H9 (cell line): ENCODE measurements around the gene INPP4A. TPM values are rescaled to one million over a fixed set of nuclear protein-coding genes. Genes with fewer than 3 reads are reported as not detected.

Experiments used
- DNase-seq: peaks from one replicate; pipeline ENCODE4 v3.0.0-alpha.2; 2017
- H2AFZ ChIP-seq: one replicate; pipeline ENCODE4 v1.6.1; 2013; ENCODE audit warnings: mild to moderate bottlenecking, low read length, control low read depth, moderate library complexity
- H2AK5ac ChIP-seq: 2 replicates; pipeline ENCODE4 v1.6.1; 2013; ENCODE audit warnings: low read length, control low read depth, mixed read lengths; ENCODE audit not compliant: insufficient read length
- H2BK120ac ChIP-seq: one replicate; pipeline ENCODE4 v1.6.1; 2013; ENCODE audit warnings: low read depth, mild to moderate bottlenecking, low read length, control low read depth, inconsistent platforms; ENCODE audit not compliant: poor library complexity, severe bottlenecking
- H2BK12ac ChIP-seq: 2 replicates; pipeline ENCODE4 v1.6.1; 2013; ENCODE audit warnings: low read length, control low read depth, mixed read lengths, low read depth; ENCODE audit not compliant: insufficient read length
- H2BK15ac ChIP-seq: 2 replicates; pipeline ENCODE4 v1.6.1; 2013; ENCODE audit warnings: low read depth, low read length, control low read depth
- H2BK20ac ChIP-seq: one replicate; pipeline ENCODE4 v1.6.1; 2013; ENCODE audit warnings: low read depth, mild to moderate bottlenecking, low read length, control low read depth, inconsistent platforms; ENCODE audit not compliant: poor library complexity, severe bottlenecking
- H2BK5ac ChIP-seq: 2 replicates; pipeline ENCODE4 v1.6.1; 2013; ENCODE audit warnings: low read length, control low read depth, mixed read lengths; ENCODE audit not compliant: insufficient read length
- H3K14ac ChIP-seq: 2 replicates; pipeline ENCODE4 v1.6.1; 2013; ENCODE audit warnings: low read length, control low read depth; ENCODE audit not compliant: insufficient read depth
- H3K18ac ChIP-seq: 2 replicates; pipeline ENCODE4 v1.6.1; 2013; ENCODE audit warnings: low read depth, mild to moderate bottlenecking, mixed read lengths, low read length, control low read depth; ENCODE audit not compliant: insufficient read length
- H3K23ac ChIP-seq: 2 replicates; pipeline ENCODE4 v1.6.1; 2013; ENCODE audit warnings: low read length, control low read depth, mixed read lengths, low read depth; ENCODE audit not compliant: insufficient read length
- H3K23me2 ChIP-seq: 2 replicates; pipeline ENCODE4 v1.6.1; 2013; ENCODE audit warnings: low read depth, mild to moderate bottlenecking, mixed read lengths, low read length, control low read depth; ENCODE audit not compliant: insufficient read length, poor library complexity, severe bottlenecking
- H3K27ac ChIP-seq: 2 replicates; pipeline ENCODE4 v1.5.1; 2013; ENCODE audit warnings: low read length, control low read depth, mixed read lengths, low read depth; ENCODE audit not compliant: insufficient read length
- H3K27me3 ChIP-seq: 2 replicates; pipeline ENCODE4 v1.6.1; 2013; ENCODE audit warnings: low read length, control low read depth, inconsistent platforms; ENCODE audit not compliant: insufficient read depth
- H3K4ac ChIP-seq: 2 replicates; pipeline ENCODE4 v1.6.1; 2013; ENCODE audit warnings: low read depth, mild to moderate bottlenecking, control low read depth, inconsistent platforms, low read length, moderate library complexity
- H3K4me1 ChIP-seq: 2 replicates; pipeline ENCODE4 v1.6.1; 2013; ENCODE audit warnings: low read length, control low read depth, inconsistent platforms; ENCODE audit not compliant: insufficient read depth
- H3K4me2 ChIP-seq: 2 replicates; pipeline ENCODE4 v1.6.1; 2013; ENCODE audit warnings: low read length, control low read depth, mixed read lengths; ENCODE audit not compliant: insufficient read length, insufficient read depth
- H3K56ac ChIP-seq: 2 replicates; pipeline ENCODE4 v1.6.1; 2013; ENCODE audit warnings: low read depth, mild to moderate bottlenecking, mixed read lengths, low read length, control low read depth; ENCODE audit not compliant: insufficient read length
- H3K79me1 ChIP-seq: 2 replicates; pipeline ENCODE4 v1.6.1; 2013; ENCODE audit warnings: low read depth, mild to moderate bottlenecking, moderate library complexity, low read length, control low read depth, inconsistent platforms; ENCODE audit not compliant: insufficient read depth, poor library complexity, severe bottlenecking
- H3K79me2 ChIP-seq: 2 replicates; pipeline ENCODE4 v1.6.1; 2013; ENCODE audit warnings: low read length, control low read depth, inconsistent platforms; ENCODE audit not compliant: insufficient read depth
- H3K9ac ChIP-seq: 2 replicates; pipeline ENCODE4 v1.6.1; 2013; ENCODE audit warnings: low read length, control low read depth, mixed read lengths; ENCODE audit not compliant: insufficient read length; ENCODE audit errors: extremely low read depth
- H3K9me3 ChIP-seq: one replicate; pipeline ENCODE4 v1.6.1; 2013; ENCODE audit warnings: low read depth, low read length, inconsistent platforms; ENCODE audit not compliant: control insufficient read depth
- H3T11ph ChIP-seq: one replicate; pipeline ENCODE4 v1.6.1; 2013; ENCODE audit warnings: mild to moderate bottlenecking, low read length, control low read depth, inconsistent platforms
- H4K20me1 ChIP-seq: one replicate; pipeline ENCODE4 v1.6.1; 2013; ENCODE audit not compliant: control insufficient read depth, insufficient read length, insufficient read depth
- H4K5ac ChIP-seq: 2 replicates; pipeline ENCODE4 v1.6.1; 2013; ENCODE audit warnings: low read depth, mild to moderate bottlenecking, mixed read lengths, low read length, control low read depth; ENCODE audit not compliant: insufficient read length
- H4K8ac ChIP-seq: replicated peaks from 2 replicates; pipeline ENCODE4 v1.6.1; 2013; ENCODE audit warnings: low read length, control low read depth, mixed read lengths, low read depth; ENCODE audit not compliant: insufficient read length
- H4K91ac ChIP-seq: 2 replicates; pipeline ENCODE4 v1.6.1; 2013; ENCODE audit warnings: low read depth, mild to moderate bottlenecking, moderate library complexity, mixed read lengths, low read length, control low read depth; ENCODE audit not compliant: insufficient read length
- H3K27ac Mint-ChIP-seq, 3 experiments: 2 replicates in 2 of 3; 3 replicates in 1 of 3; pipeline ENCODE4 v1.8.0; 2020 to 2021; ENCODE audit warnings: mixed read lengths in 3 of 3, mild to moderate bottlenecking in 1 of 3, moderate library complexity in 1 of 3
- H3K27me3 Mint-ChIP-seq: 2 replicates; pipeline ENCODE4 v1.8.0; 2021; ENCODE audit warnings: low read depth, mild to moderate bottlenecking, moderate library complexity, mixed read lengths
- H3K36me3 Mint-ChIP-seq, 3 experiments: 2 replicates in 2 of 3; 3 replicates in 1 of 3; pipeline ENCODE4 v1.8.0; 2020 to 2021; ENCODE audit warnings: low read depth in 3 of 3, mixed read lengths in 3 of 3; ENCODE audit not compliant: insufficient read depth in 1 of 3
- H3K4me1 Mint-ChIP-seq, 2 experiments: 2 replicates each; pipeline ENCODE4 v1.8.0; 2020; ENCODE audit warnings: mixed read lengths in 2 of 2
- H3K4me3 Mint-ChIP-seq, 2 experiments: 2 replicates in 1 of 2; 3 replicates in 1 of 2; pipeline ENCODE4 v1.8.0; 2020 to 2021; ENCODE audit warnings: mild to moderate bottlenecking in 2 of 2, mixed read lengths in 2 of 2, moderate library complexity in 1 of 2
- H3K9me3 Mint-ChIP-seq, 2 experiments: 2 replicates in 1 of 2; 3 replicates in 1 of 2; pipeline ENCODE4 v1.8.0; 2020; ENCODE audit warnings: mild to moderate bottlenecking in 2 of 2, mixed read lengths in 2 of 2, moderate library complexity in 1 of 2
- CTCF ChIP-seq: fragments of 200-600 bp; sonication (generic); conservative IDR thresholded peaks from 3 replicates; pipeline ENCODE4 v1.8.0; 2021; ENCODE audit warnings: antibody characterized with exemption, mild to moderate bottlenecking
- WGBS: extraction: QIAGEN DNeasy Blood & Tissue Kit; methylation state at CpG from one replicate; pipeline ENCODE4 v1.1.7; 2013; ENCODE audit warnings: missing lambda C conversion rate, low lambda C conversion rate, mixed read lengths; ENCODE audit not compliant: insufficient read length; ENCODE audit errors: extremely low coverage; 5-methylcytosine and 5-hydroxymethylcytosine counted together
- total RNA-seq: library from RNA; stranded (reverse); gene quantifications from 2 replicates; pipeline ENCODE4 v1.2.1, GENCODE V29; 2021

The INPP4A gene
- total RNA-seq, 1 experiment from 2014 or later, result 55.2 TPM

GRCh38 chr2:98487806-98488189 is 43.1 kb downstream of the INPP4A start:
- Mint-ChIP-seq H3K27ac (peak overlapping the region in 1 of 3 experiments; percentile 32; a peak in 1 of 7 replicates), H3K4me3 (no peak overlapping the region), H3K9me3 (no peaks in the 10 kb centered on the region), H3K4me1 (peaks cover 54 to 68% of the 10 kb centered on the region in 2 experiments), H3K36me3 (peaks cover 0 to 14% (median 14%) of the 10 kb centered on the region in 3 experiments; a peak in 5 of 7 replicates), H3K27me3 (no peaks in the 10 kb centered on the region)
- Histone ChIP-seq H2BK120ac (no peak overlapping the region), H3K4me2 (no peak overlapping the region), H3K9ac (no peak overlapping the region), H3K18ac (no peak overlapping the region), H3K4me1 (peaks cover 2% of the 10 kb centered on the region; the same call in 1 of the 2 replicates), H2AK5ac (no peak overlapping the region), H3K79me2 (peaks cover 2% of the 10 kb centered on the region; the same call in 1 of the 2 replicates), H3K4ac (no peak overlapping the region), H4K91ac (no peak overlapping the region), H3K56ac (no peak overlapping the region), H3K79me1 (peaks cover 5% of the 10 kb centered on the region), H3K23me2 (no peaks in the 10 kb centered on the region), H2BK12ac (no peak overlapping the region), H2BK5ac (no peak overlapping the region), H3K27ac (no peak overlapping the region), H2BK15ac (no peak overlapping the region), H3T11ph (no peak overlapping the region), H3K14ac (no peak overlapping the region), H4K5ac (no peak overlapping the region), H4K8ac (no peak overlapping the region), H3K27me3 (no peaks in the 10 kb centered on the region), H2BK20ac (no peak overlapping the region), H3K9me3 (no peaks in the 10 kb centered on the region), H3K23ac (no peak overlapping the region), H4K20me1 (no peaks in the 10 kb centered on the region), H2AFZ (no peak overlapping the region)
- no CpG with 5 or more reads among the region's 3 CpGs for WGBS
- TF ChIP-seq CTCF, result peak; percentile 68
- DNase-seq, result peak; percentile 40
